NCI-H460 (cell line): ENCODE data around the gene MB21D2. TPM values are rescaled to one million over a fixed set of nuclear protein-coding genes. Genes with fewer than 3 reads are reported as not detected.

Experiments
- total RNA-seq: library from RNA; depleted of rRNA; stranded (reverse); fragments of >200 nt; shearing (Covaris generic); gene quantifications from 2 replicates; pipeline ENCODE4 v1.2.3, GENCODE V29; 2014; rRNA removed

MB21D2 gene
- total RNA-seq, 1 experiment from 2014 or later, result 11.8 TPM

Other genes with a start within 250 kb of the MB21D2 start
- gene FGF12, start 190.3 kb downstream of the MB21D2 start, total RNA-seq, result 1.5 TPM in 2 replicates